Astrocyte of the hippocampus (primary cell): ENCODE data around the gene ENHO.

ENCODE experiments used
- DNase-seq: peaks from one replicate; pipeline ENCODE4 v3.0.0; 2011; ENCODE audit warnings: low read depth, low spot score

Gene ENHO

DNA sequence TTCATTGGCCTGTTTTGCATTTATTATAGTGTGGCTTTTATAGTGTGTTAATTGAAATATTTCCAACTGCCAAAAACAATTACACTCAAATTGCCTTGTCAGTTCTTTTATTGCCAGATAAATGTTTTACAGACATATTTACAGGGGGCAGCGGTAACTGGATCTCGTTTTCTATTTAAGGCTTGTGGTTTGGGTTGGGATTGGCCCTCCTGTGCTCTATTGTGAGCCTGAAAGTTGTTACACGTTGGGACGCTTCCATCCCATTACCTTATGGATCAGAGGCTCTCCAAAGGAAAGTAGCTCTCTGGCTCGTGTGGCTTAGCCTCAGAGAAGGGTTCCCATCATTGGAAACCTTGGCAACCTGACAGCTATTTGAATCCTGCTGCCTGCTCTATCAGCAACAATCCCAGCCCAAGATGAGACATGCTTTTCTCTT lies 43.3 kb downstream of the ENHO start:
- DNase-seq: peak; percentile 43

DNA sequence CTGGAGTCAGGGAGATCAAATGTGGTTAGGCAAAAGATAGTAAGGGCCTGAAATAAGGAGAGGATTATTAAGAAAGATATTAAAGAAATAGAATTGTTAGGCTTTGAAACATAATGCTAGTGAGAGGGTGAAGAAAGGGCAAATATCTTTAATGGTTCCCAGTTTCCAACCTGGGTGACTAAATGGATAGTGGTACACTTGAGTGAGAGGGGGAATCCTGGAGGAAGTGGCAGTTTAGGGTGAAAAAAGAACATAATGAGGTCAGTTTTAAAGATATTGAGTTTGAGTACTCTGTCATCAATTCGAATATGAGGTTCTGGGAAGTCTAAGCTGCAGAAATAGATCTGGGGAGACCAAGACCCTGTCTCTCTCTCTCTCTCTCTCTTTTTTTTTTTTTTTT lies 45.2 kb downstream of the ENHO start:
- DNase-seq: no peak

DNA sequence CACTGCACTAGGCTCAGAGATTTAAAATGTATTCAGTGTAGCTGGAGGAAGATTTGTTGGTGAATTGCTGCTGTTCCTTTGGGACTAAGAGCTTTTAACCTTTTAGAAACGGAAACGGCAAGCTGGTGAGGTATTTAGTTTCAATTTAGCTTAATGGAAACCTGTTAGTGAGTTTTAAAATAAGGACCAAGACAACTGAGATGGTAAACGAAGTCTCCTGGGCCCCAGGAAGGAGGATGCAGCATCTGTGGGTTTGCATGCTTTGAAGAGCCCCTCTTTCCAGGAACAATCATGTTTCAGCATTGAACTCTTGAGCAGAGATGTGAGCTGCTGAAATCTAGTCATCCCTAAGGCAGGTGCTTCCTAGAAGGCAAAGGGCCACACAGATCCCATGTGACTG lies 47.7 kb downstream of the ENHO start:
- DNase-seq: no peak
